Measurements from ENCODE around the gene DENND5B. TPM values are rescaled to one million over a fixed set of nuclear protein-coding genes. Genes with fewer than 3 reads are reported as not detected.

The DENND5B gene
- total and polyA plus RNA-seq, 4 donors: 4.5 to 23.1 (median 9.3) TPM

DNA sequence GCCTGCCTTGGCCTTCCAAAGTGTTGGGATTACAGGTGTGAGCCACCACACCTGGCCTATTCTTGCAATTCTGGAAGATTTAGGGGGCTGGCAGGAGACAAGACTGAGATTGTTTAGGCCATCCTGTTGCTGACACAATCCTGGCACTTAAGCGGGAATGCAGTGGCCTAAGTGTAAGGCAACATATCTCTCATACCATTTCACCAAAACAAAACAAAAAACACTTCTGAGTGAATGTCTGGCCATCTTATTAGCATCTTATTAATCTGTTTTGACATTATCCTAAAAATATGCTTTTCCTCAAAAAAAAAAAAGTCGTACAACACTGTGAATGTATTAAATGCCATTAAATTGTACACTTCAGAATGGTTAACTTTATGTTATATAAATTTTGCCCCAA, 67.6 kb downstream of the DENND5B start (continued):
- no peak for TF ChIP-seq GABPA (IDR thresholded peaks at IDR 0.05 in 1 of 2, conservative IDR thresholded peaks at IDR 0.05 in 1 of 2)
- no peak for TF ChIP-seq RAD21 (IDR thresholded peaks at IDR 0.05)
- TF ChIP-seq FOXA1 (IDR thresholded peaks at IDR 0.05): no peak
- TF ChIP-seq, protein P1, sequence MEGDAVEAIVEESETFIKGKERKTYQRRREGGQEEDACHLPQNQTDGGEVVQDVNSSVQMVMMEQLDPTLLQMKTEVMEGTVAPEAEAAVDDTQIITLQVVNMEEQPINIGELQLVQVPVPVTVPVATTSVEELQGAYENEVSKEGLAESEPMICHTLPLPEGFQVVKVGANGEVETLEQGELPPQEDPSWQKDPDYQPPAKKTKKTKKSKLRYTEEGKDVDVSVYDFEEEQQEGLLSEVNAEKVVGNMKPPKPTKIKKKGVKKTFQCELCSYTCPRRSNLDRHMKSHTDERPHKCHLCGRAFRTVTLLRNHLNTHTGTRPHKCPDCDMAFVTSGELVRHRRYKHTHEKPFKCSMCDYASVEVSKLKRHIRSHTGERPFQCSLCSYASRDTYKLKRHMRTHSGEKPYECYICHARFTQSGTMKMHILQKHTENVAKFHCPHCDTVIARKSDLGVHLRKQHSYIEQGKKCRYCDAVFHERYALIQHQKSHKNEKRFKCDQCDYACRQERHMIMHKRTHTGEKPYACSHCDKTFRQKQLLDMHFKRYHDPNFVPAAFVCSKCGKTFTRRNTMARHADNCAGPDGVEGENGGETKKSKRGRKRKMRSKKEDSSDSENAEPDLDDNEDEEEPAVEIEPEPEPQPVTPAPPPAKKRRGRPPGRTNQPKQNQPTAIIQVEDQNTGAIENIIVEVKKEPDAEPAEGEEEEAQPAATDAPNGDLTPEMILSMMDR (IDR thresholded peaks at IDR 0.05; ENCODE audit: low read depth, low read length, missing input control): no peak
- TF ChIP-seq HNF4A (conservative IDR thresholded peaks at IDR 0.05): no peak
- no peak for TF ChIP-seq YY1 (IDR thresholded peaks at IDR 0.05)

DNA sequence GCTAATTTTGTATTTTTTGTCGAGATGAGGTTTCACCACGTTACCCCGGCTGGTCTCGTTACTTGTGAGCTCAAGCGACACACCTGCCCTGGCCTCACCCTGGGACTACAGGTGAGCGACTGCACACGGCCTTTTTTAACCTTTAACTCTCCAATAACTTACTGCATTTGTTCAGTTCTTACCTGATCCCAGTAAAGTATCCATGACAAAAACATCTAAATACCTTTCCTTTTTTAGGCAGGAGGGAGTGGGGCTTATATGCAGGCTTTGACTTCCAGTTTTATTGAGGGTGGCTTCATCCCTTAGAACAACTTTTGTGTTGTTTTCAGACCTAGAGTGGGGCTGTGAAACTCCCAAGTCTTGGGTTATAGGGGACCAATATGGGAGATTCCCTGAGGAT, 68.3 kb downstream of the DENND5B start:
- Histone ChIP-seq H3K27ac (ENCODE audit: low read depth in 1 of 2, low read length in 2 of 2) (no peak overlapping the region), H3K9ac (ENCODE audit: low read depth in 1 of 2, low read length in 2 of 2) (no peak overlapping the region), H3K9me3 (ENCODE audit: control insufficient read depth in 4 of 4, low read length in 3 of 4) (no peaks in the 10 kb centered on the region), H3K4me1 (ENCODE audit: control insufficient read depth in 4 of 4, insufficient read depth in 4 of 4, low read length in 3 of 4) (peaks cover 3 to 26% (median 11%) of the 10 kb centered on the region in 4 donors), H3K27me3 (ENCODE audit: control insufficient read depth in 4 of 4, insufficient read depth in 4 of 4, low read length in 3 of 4) (no peaks in the 10 kb centered on the region), H3K36me3 (ENCODE audit: control insufficient read depth in 4 of 4, insufficient read depth in 3 of 4, low read depth in 1 of 4, low read length in 3 of 4) (no peaks in the 10 kb centered on the region), H3K4me3 (ENCODE audit: low read depth in 1 of 3, low read length in 3 of 3) (no peak overlapping the region)
- no peak for TF ChIP-seq HNF4G (IDR thresholded peaks at IDR 0.05)
- TF ChIP-seq RAD21 (IDR thresholded peaks at IDR 0.05): no peak
- TF ChIP-seq YY1 (IDR thresholded peaks at IDR 0.05): no peak
- no peak for TF ChIP-seq GABPA (IDR thresholded peaks at IDR 0.05 in 1 of 2, conservative IDR thresholded peaks at IDR 0.05 in 1 of 2)
- TF ChIP-seq, protein P2, sequence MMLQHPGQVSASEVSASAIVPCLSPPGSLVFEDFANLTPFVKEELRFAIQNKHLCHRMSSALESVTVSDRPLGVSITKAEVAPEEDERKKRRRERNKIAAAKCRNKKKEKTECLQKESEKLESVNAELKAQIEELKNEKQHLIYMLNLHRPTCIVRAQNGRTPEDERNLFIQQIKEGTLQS (IDR thresholded peaks at IDR 0.05): no peak
- TF ChIP-seq RXRA (IDR thresholded peaks at IDR 0.05): no peak
- no peak for TF ChIP-seq FOXA2 (IDR thresholded peaks at IDR 0.05)
- TF ChIP-seq, protein P3, sequence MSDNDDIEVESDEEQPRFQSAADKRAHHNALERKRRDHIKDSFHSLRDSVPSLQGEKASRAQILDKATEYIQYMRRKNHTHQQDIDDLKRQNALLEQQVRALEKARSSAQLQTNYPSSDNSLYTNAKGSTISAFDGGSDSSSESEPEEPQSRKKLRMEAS (IDR thresholded peaks at IDR 0.05): no peak
- TF ChIP-seq EGR1 (IDR thresholded peaks at IDR 0.05; ENCODE audit: low read depth in 2 of 2): no peak
- no peak for TF ChIP-seq JUND (IDR thresholded peaks at IDR 0.05)
- no peak for TF ChIP-seq NR2F2 (IDR thresholded peaks at IDR 0.05)
- 83% methylated on average over 7 of the region's 7 CpGs for WGBS
- DNase-seq (ENCODE audit: low spot score): no peak

DNA sequence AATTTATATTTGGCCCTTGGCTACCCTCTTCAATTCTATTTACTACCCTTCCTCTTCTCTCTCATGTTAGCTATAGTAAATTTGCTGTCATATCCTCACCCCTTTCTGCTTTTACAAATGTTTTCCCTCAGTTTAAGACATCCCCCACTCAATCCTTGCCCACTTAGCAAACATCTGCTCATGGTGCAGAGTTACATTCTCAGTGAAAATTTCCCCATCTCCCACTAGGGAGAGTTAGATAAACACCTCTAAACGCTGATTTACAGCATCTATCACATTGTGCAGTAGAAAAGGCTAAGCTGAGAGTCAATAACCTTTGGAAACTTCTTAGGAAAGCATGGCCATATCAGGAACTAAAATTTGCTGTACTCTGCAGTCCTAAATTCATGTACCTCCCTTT, 69.0 kb downstream of the DENND5B start:
- H3K4me1 ChIP-seq (ENCODE audit: control insufficient read depth in 4 of 4, insufficient read depth in 4 of 4, low read length in 3 of 4): peaks cover 3 to 28% (median 11%) of the 10 kb centered on the region in 4 donors
- no peaks in the 10 kb centered on the region for H3K9me3 ChIP-seq (ENCODE audit: control insufficient read depth in 4 of 4, low read length in 3 of 4)
- no peak overlapping the region for H3K27ac ChIP-seq (ENCODE audit: low read depth in 1 of 2, low read length in 2 of 2)
- no peak overlapping the region for H3K4me3 ChIP-seq (ENCODE audit: low read depth in 1 of 3, low read length in 3 of 3)
- no peak overlapping the region for H3K9ac ChIP-seq (ENCODE audit: low read depth in 1 of 2, low read length in 2 of 2)
- no peak for DNase-seq (ENCODE audit: low spot score)
- TF ChIP-seq RAD21 (IDR thresholded peaks at IDR 0.05) (no peak), JUND (IDR thresholded peaks at IDR 0.05) (no peak), EGR1 (IDR thresholded peaks at IDR 0.05; ENCODE audit: low read depth in 2 of 2) (no peak), FOXA2 (IDR thresholded peaks at IDR 0.05) (no peak), GABPA (IDR thresholded peaks at IDR 0.05 in 1 of 2, conservative IDR thresholded peaks at IDR 0.05 in 1 of 2) (no peak), SP1 (IDR thresholded peaks at IDR 0.05) (no peak), FOXA1 (IDR thresholded peaks at IDR 0.05) (no peak), HNF4G (IDR thresholded peaks at IDR 0.05) (no peak), HNF4A (conservative IDR thresholded peaks at IDR 0.05) (no peak), NR2F2 (IDR thresholded peaks at IDR 0.05) (no peak), YY1 (IDR thresholded peaks at IDR 0.05) (no peak)
- TF ChIP-seq, protein P3 (IDR thresholded peaks at IDR 0.05): no peak
- TF ChIP-seq, protein P2 (IDR thresholded peaks at IDR 0.05): no peak
- TF ChIP-seq, protein P4, sequence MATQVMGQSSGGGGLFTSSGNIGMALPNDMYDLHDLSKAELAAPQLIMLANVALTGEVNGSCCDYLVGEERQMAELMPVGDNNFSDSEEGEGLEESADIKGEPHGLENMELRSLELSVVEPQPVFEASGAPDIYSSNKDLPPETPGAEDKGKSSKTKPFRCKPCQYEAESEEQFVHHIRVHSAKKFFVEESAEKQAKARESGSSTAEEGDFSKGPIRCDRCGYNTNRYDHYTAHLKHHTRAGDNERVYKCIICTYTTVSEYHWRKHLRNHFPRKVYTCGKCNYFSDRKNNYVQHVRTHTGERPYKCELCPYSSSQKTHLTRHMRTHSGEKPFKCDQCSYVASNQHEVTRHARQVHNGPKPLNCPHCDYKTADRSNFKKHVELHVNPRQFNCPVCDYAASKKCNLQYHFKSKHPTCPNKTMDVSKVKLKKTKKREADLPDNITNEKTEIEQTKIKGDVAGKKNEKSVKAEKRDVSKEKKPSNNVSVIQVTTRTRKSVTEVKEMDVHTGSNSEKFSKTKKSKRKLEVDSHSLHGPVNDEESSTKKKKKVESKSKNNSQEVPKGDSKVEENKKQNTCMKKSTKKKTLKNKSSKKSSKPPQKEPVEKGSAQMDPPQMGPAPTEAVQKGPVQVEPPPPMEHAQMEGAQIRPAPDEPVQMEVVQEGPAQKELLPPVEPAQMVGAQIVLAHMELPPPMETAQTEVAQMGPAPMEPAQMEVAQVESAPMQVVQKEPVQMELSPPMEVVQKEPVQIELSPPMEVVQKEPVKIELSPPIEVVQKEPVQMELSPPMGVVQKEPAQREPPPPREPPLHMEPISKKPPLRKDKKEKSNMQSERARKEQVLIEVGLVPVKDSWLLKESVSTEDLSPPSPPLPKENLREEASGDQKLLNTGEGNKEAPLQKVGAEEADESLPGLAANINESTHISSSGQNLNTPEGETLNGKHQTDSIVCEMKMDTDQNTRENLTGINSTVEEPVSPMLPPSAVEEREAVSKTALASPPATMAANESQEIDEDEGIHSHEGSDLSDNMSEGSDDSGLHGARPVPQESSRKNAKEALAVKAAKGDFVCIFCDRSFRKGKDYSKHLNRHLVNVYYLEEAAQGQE (IDR thresholded peaks at IDR 0.05): no peak
- TF ChIP-seq, protein P5, sequence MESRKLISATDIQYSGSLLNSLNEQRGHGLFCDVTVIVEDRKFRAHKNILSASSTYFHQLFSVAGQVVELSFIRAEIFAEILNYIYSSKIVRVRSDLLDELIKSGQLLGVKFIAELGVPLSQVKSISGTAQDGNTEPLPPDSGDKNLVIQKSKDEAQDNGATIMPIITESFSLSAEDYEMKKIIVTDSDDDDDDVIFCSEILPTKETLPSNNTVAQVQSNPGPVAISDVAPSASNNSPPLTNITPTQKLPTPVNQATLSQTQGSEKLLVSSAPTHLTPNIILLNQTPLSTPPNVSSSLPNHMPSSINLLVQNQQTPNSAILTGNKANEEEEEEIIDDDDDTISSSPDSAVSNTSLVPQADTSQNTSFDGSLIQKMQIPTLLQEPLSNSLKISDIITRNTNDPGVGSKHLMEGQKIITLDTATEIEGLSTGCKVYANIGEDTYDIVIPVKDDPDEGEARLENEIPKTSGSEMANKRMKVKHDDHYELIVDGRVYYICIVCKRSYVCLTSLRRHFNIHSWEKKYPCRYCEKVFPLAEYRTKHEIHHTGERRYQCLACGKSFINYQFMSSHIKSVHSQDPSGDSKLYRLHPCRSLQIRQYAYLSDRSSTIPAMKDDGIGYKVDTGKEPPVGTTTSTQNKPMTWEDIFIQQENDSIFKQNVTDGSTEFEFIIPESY (IDR thresholded peaks at IDR 0.05): no peak
- no peaks in the 10 kb centered on the region for H3K36me3 ChIP-seq (ENCODE audit: control insufficient read depth in 4 of 4, insufficient read depth in 3 of 4, low read depth in 1 of 4, low read length in 3 of 4)
- 20% methylated on average over 1 of the region's 1 CpG for WGBS
- H3K27me3 ChIP-seq (ENCODE audit: control insufficient read depth in 4 of 4, insufficient read depth in 4 of 4, low read length in 3 of 4): no peaks in the 10 kb centered on the region

Data from liver (tissue), 9 donors.